GM19025 (cell line): ENCODE measurements around the gene ZSCAN9.

Source experiments
- ATAC-seq: cut with Tn5 transposase; IDR thresholded peaks from one replicate; pipeline ENCODE4 v1.9.1; 2021; ENCODE audit warnings: mild to moderate bottlenecking, low read depth, moderate library complexity; ENCODE audit not compliant: unreplicated experiment

Gene ZSCAN9

DNA sequence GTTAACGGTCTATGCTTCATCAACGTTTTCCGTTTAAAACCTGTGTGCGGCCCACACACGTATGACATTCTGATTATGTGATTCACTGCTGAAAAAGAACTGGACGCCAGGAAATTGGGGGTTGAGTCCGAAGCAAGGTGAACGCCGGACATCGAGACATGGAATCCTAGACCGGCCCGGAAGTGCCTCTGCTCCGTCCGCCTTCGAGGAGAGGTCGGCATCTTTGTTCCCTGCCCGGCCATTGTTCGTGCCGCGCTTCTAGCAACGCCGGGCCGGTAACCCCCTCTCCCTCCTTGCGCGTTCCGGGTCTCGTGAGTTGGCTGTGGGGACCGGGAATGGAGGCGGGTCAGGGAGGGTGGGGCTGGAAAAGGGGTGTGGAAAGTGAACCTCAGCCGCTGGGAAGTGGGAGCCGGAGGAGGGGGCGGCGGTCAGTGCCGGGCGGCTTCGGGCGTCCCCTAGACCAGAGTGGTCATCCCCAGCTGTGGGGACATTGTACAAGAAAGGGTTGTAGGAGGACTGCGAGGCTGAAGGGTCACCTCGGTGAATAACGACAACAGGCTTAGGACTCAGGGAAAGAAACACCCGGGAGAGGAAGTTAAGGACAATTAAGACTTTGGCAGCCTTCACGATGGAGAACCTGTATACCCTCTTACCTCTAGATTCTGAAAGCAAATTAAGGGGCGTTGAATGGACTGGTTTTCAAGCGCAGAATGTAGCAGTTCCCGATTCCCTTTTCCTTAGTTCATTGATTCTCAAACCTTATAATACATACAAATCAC, at the start of gene ZSCAN9:
Gene ZSCAN9, plus strand, starts transcription at position 220 of the 779 bp plus-strand sequence. CDS start 1,810 bp downstream, outside the sequence.
- ATAC-seq = peak; percentile 91

DNA sequence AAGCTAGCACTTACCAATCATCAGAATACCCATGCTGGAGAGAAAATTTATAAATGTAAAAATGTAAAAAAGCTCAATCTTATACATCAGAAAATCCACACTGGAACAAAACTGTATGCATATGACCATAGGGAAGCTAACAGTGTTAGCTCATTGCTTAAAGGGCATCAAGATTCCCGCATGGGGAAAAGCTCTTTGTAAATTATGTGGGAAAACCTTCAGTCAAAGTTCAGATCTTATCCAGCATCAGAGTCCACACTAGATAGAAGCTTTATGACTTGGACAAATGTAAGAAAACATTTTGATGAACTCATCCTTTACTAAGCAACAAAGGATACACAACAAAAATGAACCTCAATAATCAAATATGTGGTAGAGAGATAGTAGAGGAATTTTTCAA, 48.7 kb upstream of the ZSCAN9 start:
- no peak for ATAC-seq

DNA sequence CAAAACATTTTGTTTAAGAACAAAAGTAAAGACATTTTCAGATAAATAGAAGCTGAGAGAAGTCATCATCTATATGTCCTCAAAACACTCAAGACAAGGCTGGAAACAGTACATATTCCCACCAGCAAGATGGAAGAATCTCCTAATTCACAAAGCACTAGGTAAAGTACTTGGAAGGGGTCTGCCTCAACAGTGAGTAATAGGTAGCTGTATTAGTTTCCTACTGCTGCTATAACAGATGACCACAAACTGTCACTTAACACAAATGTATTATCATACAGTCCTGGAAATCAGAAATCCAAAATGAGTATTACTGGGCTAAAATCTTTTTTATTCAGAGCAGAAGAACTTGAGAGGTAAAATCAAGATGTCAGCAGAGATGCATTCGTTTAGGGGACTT, 42.8 kb upstream of the ZSCAN9 start:
- ATAC-seq = no peak

DNA sequence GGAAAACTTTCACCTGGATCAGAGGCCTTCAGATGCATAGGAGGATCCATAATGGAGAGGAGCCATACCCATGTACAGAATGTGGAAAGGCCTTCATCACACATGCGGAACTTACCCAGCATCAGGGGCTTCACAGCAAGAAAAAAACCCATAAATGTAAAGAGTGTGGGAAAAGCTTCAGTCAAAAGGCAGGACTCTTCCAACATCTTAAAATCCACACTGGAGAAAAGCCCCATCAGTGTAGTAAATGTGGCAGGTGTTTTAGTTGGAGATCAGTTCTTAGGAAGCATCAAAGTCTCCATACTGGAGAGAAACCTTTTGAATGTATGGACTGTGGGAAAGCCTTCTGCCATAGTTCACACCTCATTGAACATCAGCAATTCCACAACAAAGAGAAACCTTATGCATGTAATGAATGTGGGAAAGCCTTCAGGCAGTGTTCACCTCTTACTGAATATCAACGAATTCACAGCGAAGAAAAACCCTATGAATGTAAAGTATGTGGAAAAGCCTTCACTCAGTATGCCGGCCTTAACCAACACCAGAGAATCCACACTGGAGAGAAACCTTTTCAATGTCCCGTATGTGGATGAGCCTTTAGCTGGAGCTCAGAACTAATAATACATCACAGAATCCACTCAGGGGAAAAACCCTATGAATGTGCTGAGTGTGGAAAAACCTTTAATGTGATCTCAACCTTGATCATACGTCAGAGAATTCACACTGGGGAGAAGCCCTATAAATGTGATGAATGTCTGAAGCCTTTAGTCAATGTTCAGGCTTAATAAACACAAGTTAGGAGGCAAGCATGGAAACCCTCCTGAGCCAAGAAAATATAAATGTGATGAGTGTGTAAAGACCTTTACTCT, 36.7 kb upstream of the ZSCAN9 start:
- ATAC-seq = no peak

DNA sequence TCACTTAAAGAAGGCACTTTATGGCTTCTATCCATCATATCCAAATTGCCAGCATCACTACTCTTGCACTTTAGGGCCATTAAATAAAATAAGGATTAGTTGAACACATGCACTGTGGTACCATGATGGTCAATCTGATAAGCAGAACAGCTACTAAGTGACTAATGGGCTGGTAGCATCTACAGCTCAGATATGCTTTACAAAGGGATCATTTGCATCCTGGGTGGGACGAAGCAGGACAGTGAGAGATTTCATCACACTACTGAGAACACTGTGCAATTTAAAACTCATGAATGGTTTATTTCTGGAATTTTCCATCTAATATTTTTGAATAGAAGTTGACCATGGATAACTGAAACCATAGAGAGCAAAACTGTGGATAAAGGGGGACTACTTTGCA, 25.1 kb upstream of the ZSCAN9 start:
- ATAC-seq = no peak

DNA sequence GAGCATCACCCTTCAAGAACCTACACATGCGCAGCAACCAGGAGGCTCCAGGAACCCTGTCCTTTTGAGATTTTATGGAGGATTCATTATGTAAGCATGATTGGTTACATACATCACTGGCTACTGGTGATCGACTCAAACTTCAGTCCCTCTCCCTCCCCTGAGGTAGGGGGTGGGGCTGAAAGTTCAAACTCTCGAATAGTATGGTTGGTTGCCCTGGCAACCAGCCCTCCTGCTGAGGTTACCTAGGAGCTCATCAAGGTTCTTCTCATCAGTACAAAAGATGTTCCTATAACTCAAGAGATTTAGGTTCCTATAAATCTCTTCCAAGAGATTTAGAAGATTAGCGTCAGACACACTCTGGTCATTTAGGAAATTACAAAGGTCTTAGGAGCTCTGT, 21.9 kb upstream of the ZSCAN9 start:
- ATAC-seq = no peak

DNA sequence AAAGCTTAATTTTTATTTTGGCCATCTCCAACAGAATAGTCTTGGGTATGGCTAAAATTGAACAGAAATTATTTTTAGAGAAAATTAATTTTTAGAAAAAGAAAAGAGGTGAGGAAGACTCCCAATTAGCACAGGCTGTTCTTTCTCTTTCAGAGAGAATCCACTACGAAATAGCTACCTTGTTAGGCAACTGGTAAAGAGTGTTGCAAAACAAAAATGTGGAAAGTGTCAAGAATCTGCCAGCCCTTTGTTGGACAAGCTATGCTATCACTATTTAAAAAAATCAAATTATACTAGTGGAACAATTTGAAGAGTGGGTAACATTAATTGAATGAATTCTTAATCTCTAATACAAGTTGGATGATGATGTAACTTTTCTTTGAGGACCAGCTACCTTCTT, 19.2 kb upstream of the ZSCAN9 start:
- no peak for ATAC-seq

DNA sequence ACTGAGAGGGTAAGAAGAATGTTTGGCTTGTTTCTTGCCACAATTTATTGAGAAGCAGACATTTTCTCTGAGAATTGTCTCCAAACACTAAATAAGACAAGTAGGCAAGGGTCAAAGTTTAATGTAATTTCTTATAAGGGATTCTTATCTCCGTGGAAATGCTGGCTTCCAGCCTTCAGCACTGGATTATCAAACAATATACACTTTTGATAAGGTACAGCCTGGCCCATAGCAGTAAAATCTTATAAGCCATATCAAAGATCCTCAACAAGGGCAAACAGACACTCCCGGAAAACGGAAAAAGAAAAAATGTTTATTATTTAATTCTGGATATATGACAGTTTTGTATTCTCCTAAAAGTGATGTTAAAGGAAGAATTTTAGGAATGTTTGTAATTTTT, 18.5 kb upstream of the ZSCAN9 start:
- ATAC-seq = no peak

DNA sequence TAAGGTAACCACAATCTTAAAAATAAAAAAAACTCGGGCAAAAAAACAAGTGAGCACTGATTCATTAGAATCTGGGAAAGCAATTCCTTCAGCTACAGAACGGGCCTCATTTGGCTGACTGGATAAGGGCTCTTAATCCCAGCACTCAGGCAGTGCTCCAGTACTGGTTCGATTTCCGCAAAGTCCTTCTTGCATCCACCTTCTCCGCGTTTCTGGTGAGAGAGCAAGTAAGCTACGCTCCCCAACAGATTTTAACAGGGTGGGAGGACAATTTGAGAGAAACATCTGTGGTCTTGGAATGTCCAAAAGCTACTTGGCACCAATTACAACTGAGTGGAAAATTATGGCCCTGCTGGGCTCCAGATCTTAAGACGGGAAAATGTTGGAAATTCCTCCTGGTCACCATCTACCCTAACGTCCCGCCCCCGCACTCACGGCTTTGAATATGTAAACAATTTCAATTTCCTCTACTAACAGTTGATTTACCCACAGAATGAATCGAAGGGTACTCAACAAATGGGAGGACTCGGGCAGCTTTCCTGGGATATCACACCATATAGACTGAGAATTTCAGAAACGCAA, 18.1 kb upstream of the ZSCAN9 start:
- no peak for ATAC-seq

DNA sequence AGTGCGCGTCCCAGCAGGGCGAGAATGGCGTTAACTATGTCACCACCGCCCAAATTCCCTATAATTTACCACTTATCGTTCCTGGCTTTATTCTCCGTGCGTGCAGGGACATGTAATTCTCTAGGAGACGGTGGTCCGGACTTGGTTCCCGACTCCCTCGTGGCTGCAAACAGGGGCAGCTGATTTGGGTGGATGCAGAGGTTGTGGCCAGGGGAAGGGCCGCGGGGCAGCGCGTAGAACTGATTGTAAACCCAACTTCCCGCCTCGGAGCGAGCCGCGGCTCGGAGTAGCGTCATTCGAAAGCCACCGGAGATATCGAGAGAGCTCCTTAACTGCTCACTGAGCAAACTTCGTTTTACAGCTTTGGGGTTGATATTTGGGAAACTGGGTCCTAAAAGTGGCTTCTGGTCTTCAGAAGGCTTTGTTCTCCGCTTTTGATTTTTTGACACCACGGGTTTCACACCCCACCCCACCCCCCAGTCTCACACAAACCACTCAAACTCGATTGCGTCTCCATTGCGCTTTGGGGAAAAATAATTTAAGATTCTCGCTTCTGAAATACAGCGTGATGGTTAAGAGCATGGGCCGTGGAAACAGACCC, 17.5 kb upstream of the ZSCAN9 start:
- ATAC-seq = no peak

DNA sequence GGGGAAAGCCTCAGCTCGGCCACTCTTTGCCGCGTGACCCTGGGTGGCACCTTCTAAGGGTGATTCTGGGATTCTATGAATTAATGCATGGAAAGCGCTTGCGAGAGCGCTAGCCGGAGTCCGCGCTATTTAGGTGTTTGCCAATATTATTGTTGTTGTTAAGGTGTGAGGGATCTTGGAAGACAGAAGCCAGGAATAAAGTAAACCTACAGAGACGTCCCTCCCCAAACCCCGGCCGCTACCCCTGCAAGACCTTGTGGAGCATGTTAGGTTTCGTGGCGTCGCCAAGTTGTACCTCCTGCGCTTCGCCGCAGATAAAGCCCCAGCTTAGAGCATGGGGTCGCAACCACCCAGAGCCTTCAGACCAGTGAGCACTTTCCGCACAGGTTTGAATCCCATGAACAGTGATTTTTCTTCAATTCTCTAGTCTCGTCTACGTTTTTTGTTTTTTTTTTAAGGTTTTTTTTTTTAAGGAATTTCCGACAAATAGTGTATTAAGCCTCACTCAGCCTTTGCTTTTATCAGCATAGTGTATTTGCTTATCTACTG, 16.9 kb upstream of the ZSCAN9 start:
- ATAC-seq = no peak

DNA sequence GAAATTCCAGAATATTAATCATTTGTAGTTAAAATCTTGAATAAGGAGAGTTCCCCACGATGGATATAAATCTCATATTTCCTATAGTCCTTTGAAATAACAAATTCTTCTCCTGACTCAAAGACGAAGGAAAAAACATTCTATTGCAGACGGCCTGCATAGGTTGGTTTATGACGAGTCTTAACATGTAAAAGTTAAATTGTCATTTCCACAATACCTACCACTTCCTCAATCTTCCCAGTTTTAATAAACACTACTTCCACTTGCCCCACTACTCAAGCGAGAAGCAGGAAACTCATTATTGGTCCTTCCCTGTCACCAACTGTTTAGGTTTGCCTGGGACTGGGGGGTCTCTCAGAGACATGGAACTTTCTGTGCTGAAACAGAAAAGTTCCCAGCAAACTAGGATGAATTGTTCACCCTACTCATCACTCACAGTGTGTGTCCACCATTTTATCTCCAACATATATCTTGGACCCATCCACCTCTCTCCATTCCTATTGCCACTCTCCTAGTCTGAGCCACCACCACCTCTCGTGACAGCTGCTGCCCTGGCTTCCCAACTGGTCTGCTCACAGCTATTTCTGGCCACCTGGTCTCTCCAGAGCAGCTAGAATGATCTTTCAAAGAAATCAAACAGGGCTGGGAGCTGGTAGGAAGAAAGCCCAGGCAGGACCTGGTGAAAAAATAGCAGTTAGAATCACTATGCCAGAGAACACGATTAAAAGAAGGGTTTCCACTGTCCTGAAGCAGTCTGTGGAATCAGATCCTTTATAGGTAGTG, 15.1 kb upstream of the ZSCAN9 start:
- ATAC-seq = no peak

DNA sequence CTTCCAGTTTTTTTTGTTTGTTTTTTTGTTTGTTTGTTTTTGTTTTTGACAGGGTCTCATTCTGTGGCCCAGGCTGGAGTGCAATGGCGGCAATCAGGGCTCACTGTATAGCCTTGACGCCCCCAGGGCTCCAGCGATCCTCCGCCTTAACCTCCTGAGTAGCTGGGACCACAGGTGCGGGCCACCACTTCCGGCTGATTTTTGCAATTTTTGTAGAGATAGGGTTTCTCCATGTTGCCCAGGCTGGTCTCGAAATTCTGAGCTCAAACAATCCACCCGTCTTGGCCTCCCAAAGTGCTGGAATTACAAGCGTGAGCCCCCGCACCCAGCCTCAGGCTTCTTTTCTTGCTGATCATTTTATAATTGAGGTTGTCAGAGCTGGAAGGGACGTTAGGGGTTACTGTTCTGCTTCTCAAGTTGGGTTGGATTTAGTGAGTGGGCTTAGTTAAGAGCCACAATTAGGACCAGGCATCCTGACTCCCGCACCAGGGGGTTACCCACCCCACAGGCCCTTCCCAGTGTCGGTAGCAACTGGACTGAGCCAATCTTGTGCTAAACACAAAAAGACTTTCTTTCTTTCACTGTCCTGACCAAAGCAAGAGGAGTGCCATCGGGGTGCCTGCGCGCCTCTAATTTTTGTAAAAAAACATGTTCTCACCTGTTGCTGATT, 13.1 kb upstream of the ZSCAN9 start:
- no peak for ATAC-seq

DNA sequence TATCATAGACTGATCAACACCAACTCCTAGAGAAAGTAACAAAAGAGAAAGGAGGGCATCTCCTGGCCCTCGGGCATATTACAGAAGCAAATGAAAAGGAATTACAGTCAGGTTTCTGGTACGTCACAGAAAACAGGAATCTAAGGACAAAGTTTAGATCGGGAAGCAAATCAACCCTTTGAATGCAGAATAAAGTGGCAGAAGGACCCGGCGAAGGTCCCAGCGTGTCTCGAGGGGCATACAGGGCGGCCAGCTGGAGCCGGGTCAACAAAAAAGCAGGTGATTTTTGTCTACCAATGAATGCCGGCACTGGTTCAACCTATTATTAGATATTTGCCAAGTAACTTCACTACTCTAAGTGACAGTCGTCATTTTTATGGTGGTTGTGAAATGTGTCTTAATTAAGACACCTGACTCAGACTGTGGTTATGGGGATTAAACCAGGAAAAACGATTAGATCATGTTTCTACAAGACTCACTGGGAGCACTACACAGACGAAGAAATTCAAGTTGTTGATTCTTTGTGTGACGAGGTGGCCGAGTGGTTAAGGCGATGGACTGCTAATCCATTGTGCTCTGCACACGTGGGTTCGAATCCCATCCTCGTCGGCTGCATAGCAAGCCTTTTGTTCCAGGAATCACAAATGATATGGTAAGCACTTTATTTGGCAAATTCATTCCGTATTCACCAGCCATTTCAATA, 12.4 kb upstream of the ZSCAN9 start:
- ATAC-seq = no peak

DNA sequence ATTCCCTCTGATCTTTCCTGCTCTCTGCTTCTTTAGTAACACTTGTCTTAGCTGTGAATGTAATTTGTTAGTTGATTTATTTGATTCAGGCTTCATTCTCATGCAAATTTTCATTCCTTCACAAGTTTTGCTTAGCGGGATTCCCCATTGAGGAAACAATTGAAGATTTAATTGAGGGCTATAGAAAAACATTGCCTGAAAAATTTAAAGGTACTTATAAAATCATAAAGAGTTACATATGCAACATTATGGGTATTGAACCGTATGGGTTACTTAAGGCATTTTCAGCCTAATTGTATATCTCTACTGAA, 11.9 kb upstream of the ZSCAN9 start:
- ATAC-seq = no peak

DNA sequence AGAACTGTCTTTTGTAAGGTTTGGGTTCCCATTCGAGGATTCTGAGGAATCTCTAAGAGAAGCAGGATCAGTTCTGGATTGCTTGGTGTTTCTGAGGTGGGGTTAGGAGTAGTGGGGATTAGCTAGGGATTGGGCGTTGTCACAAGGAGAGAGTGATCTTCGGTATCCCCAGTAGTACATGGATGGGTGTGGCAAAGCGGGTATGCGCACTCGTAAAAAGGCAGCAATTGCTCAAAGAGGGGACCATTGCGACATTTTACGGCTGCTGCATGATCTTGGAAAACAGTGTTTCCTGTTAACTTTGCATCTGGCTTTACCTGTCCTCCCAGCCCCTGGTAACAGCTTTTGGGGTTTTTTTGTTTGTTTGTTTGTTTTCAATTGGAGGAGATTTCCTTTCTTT, 9.7 kb upstream of the ZSCAN9 start:
- ATAC-seq = no peak

DNA sequence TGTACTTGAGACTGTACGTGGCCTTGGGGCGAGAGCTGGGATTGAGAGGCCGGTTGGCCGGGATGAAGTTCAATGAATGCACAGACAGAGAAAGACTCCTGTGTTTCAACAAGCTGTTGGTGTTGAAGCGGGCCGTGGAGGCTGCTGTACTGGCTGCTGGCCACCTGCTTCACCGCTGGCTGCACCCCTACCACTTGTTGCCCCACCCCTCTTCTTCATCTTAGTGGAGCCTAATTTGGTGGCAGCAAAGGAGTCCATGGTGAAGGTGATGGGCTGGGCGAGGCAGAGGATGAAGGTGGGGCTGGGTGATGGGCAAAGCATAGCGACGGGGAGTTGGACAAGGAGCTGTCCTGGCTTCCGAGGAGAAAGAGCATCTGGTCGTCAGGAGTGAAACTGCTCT, 7.2 kb upstream of the ZSCAN9 start:
- no peak for ATAC-seq

DNA sequence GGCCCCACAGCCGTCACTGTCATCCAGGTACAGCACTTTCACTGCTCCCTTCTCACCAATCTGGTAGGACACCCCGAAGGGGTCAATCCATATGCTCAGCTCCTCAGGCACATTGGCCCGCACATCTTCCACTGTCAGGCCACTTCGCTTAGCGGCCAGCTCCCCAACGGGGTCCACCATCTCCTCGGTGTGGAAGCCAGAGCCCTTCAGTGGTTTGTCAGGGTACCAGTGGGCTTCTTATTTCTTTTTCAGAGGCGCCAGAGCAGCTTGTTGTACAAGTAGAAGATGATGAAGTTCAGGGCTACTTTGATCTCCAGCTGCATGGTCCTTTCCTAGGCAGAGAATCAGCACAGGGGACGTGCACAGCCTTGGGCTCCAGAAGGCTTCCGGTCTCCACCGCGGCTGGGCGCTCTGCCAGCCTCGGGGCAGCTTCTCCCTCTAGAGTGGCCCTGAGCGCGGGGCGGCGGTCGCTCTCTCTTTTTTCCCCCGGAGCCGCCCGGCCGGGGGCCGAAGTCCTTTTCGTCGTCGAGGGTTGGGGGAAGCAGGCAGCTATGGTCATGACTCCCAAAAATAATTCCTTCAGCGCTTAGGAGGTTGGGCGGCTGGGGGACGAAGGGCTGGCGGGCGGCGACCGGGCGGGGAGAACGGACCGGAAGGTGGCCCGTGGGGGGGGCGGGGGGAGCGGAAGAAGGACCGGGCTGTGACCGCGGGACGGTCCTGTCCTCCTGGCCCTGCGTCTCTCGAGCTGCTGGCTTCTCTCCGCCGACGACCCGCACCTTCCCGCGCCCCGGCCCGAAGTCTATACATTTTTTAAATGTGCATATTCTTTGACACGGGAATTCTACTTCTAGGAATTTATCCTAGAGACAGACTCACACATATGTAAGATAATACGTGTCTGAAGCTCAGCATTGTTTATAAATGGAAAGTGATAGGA, 6.5 kb upstream of the ZSCAN9 start:
- peak; percentile 73 for ATAC-seq
